NCI-H345 treated with DMSO at 0.1 percent for 48 hours (cell line): Measurements from ENCODE around the gene HOXD10.

Experiments
- DNase-seq: peaks from one replicate; lab custom pipeline; 2025; ENCODE audit not compliant: unreplicated experiment; lab: John Stamatoyannopoulos, UW

The HOXD10 gene

DNA sequence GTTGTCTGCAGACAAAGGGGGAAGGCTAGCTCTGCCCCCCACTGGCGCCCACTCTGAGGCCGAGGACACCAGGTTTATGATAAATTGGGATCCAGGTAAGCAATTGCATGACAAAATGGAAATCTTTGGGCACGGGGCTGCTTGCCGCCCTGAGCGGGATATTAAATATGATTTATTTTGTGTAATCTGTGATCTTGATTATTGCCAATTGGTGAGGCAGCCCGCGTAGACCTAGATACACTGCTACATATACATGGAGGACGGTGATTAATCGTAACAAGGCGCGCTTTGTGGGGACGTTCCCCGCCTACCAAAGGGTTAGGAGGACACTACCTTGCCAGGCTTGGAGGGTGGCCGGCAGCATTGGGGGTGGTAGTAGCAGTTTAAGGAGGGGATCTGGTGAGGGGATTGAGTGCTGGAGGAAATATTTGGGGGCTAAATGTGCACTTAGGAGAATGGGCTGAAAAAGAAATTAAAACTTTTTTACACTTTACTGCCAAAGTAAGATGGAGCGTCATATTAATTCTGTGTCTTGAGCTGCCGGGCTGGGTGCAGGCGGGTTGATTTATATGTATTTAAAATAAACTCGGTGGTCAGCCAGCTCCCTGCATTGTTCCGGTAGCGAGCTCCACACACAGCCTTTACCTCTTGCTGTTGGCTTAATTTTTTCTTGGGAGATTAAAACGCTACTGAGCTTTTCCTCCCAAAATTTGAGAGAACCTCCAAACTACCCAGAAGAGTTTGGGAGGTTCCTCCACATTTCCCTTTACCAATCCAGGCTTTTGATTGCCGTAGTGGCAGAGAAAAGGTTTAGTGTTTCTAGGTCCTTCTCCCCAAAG, 44.6 kb downstream of the HOXD10 start:
- DNase-seq: no peak

DNA sequence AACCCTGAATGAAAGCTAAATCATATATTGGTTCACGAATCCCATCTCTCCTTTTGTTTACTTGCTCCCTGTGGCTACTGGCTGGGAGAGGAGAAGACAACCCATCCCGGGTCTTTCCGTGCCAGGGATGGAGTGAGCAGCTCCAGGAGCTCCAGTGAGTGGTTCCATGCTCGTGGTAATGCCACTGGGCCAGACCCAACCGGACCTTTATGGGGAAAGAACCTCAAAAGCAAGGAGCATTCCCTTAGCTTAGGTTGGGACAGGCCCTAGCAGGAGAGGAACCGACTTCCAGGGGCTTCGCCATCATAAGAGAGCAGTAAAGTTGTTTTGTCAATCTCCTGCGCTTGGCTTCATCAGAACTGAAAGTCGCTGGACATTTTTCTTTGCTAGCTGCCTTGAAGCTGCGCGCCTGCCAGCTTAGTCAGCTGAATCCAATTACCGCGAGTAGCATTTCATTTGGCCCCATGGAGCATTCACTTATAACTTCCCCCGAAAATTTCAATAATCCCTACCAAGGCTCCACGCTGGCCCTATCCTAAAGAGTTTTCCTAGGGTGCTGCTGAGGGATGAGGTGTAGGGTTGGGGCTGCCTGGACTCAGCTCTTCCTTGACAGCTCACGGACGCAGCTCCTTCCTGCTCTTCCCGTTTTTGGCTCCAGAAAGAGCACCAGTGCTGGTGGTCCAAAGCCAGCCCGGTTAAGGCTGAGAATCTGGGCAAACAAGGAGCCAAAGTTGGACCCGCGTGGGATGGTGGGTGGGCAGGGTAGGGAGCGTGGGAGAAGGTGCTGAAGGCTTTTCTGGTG, 45.4 kb downstream of the HOXD10 start:
- DNase-seq: no peak

DNA sequence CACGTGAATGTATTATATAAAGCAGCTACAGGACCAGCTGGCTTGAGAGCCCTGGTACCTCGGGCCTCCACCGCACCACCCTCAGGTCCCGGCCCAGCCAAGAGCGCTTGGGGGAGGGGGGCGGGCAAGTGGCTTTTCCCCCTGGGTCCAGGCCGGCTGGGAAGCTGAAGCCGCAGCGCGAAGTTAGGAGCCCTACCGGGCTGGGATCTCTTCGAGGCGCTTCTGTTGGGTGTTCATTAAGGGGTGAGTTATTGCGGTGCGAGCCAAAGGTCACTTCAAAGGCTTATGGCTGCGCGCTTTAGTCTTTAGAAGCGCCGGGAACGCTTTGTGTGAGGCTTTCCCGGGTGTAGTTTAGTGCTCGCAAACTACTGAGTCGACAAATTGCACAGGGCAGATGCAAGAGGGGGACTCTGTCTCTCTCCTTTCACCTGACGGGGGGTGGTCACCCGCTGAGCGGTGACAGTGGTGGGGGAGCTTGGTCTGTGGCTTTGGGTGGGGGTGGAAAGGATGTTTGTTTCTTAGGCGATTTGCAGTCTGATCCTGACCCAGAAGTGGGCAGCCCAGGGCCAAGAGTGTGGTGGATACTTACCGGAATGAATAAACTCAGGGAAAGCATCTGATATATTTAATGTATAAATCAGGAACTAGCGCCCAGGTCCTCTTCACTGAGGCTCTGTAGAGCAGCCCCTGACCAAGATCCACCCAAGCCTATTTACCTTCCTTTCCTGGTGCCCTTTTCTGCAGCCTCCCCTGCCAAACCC, 46.5 kb downstream of the HOXD10 start:
- DNase-seq: no peak

DNA sequence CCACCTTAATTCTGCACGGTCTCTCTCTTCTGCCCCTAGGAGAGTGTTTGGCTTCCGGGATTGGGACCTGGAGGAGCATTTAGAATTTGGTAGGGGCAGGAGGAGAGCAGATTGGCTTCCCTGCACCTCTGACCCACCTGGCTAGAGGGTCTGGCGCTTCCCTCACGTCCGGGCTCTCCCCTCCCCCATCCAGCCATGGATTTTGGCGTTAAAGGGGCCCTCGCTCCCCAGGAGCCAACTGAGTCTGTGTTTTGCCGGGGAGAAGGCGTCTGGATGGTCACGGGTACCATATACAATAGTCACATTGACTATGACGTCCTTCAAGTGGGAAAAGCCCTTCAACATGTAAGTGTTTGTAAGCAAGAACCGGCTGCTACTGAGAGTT, 47.1 kb downstream of the HOXD10 start:
- DNase-seq: no peak

DNA sequence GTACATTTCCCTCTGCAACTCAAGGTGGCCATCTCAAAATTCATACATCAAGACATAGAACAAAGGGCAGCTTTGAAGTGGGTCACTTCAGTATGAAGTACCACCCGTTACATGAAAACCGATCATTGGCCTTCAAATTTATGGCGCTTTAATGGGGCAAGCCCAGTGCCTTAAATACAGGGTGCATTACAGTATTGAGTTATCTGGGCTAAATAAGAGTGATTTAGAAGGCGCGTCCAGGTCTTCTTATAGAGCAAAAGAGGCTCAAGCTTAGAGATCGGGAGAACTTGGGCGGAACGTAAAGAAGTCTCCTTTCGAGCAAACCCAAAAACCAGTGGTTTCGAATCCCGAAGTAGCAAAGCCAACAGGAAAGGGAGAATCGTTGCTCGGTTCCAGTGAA, 47.6 kb downstream of the HOXD10 start:
- DNase-seq: no peak

DNA sequence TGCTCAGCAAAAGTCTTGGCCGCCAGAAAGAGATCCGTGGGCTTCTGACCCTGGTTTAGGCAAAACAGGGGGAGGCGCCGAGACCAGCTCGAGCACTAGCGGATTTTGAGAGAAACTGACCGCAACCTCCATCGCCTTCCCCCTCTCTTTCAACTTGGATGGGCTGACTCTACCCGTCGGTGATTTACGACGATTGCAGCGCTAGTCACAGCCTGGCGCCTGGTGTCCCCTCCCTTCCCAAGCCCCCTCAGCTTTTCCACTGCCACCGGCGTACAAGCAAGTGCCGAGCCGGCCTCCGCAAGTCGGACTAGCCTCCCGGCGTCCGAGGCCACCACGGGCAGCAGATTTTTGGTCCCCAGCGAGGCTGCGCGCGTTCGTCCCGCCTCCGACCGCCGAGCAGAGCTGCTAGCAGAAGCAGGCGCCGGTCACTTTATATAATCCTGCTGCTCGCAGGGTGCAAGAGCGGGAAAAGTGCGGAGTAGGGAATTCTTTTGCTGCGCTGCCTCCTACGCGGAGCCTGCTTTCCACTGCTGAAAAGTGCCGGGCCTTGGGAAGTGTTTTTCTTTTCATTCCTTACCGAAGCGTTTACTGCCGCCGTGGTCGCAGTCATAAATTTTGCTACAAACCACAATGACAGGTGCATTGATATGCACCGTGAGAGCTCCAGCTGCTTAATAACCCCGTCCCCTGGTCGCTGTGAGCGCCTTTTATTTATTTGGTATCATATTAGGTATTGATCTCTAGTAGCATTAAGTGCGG, 48.2 kb downstream of the HOXD10 start:
- no peak for DNase-seq

DNA sequence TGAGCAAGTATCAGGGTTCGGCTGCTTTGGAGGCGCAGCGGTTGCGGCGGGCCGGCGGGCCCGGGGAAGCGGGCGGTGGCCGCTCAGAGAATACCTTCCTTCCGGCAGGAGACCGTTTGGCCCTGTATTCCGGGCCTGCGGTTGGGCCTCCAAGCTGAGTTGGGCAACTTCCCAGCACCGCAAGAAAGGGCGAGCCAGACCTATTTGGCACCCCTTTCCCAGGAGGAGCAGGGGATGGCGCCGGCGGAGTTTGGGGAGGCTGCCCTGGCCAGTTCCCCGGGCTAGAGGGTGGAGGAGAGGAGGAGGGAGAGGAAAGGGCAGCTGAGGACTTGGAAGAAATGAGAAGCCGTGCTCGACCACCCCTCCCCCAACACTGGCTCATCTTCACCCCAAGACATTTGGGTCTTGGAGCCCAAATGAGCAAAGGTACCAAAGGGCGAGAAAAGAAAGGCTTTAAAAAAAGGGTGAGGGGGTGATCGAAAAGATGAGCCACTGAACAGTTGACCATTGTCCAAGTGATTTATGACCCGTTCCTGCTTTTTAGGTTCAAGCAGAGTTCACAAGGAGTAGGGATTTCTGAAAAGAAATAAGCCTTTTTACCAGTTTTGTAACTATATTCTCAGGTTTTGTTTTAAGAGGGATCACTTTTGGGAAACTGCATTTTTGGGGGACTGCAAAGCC, 48.9 kb downstream of the HOXD10 start:
- no peak for DNase-seq

DNA sequence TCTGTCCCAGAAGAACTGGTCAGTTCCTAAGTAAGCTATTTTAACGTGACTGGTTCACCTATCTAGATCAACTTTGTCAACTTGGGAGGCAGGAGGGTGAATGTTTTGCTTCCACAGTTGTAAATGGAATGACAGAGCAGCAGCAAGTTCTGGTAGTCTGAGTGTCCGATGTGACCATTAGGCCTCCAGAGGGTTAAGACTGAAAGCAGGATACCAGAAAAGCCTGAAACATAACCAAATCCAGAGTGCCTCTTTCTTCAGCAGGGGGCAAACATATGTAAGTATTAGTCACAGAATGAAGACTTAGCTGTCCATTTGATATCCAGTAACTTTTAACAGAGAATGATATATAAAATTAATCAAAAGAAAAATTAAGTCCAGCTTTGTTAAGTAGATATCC, 49.7 kb downstream of the HOXD10 start:
- DNase-seq: no peak

DNA sequence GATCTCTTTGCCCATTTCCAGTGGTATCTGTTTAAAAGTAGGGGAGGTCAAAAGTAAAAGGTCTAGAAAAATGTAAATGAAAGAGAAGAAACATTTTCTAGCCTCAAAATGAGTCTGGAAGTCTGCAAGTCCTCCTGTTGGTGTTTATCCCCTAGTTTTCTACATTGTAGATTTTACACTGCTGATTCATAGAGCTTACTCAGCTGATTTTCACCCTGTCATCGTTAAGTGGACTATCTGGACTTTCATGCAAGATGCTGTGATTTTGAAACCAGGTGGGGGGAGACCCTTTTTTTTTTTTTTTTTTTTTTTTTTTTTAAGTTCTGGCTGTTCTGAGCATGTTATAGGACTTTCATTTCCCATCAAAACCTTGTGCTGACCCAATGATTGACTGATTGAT, 50.8 kb downstream of the HOXD10 start:
- DNase-seq: no peak

DNA sequence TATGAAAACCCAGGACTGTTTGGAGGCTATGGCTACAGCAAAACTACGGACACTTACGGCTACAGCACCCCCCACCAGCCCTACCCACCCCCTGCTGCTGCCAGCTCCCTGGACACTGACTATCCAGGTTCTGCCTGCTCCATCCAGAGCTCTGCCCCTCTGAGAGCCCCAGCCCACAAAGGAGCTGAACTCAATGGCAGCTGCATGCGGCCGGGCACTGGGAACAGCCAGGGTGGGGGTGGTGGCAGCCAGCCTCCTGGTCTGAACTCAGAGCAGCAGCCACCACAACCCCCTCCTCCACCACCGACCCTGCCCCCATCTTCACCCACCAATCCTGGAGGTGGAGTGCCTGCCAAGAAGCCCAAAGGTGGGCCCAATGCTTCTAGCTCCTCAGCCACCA, 52.6 kb downstream of the HOXD10 start:
- DNase-seq: no peak
